ENCODE results near the gene IFT20. TPM values are rescaled to one million over a fixed set of nuclear protein-coding genes. Genes with fewer than 3 reads are reported as not detected.

IFT20 gene
- total and polyA plus RNA-seq, 10 of the 15 experiments (the other 5 are each of a cell fraction or from before 2014, with no cell fraction given), result 9.4 to 38.2 (median 19.1) TPM

- no peaks in the 10 kb centered on the region for H4K20me1 ChIP-seq (ENCODE audit: control insufficient read depth, insufficient read depth)
- ChIA-PET SMC1A (ENCODE audit: uncharacterized antibody, unreplicated experiment) (no interaction called here), POLR2A (no interaction called here), RAD21 (ENCODE audit: unreplicated experiment) (no interaction called here), CTCF (no interaction called here)
- no peaks in the 10 kb centered on the region for H3K79me2 ChIP-seq (ENCODE audit: control insufficient read depth, insufficient read depth, low read length)
- no peak overlapping the region for H3K4me2 ChIP-seq (ENCODE audit: control insufficient read depth, insufficient read depth)
- FAIRE-seq, result no peak
- intact Hi-C loops (cut with micrococcal nuclease; ENCODE audit: unreplicated experiment) (no loop called here), in situ Hi-C loops (cut with MboI) (loop anchor here (5.0 kb wide), 1 partner anchor 52 kb away; no protein-coding TSS in a partner anchor)
- H3K27ac ChIP-seq (ENCODE audit: control insufficient read depth, insufficient read depth), result no peak overlapping the region
- no peaks in the 10 kb centered on the region for H3K27me3 ChIP-seq (replicated peaks in 1 of 2; ENCODE audit: control insufficient read depth in 2 of 2, insufficient read depth in 2 of 2, low read length in 1 of 2)
- no peak overlapping the region for H3K4me3 ChIP-seq
- no TSS peak for BruUV-seq (replicated peaks)
- no peak for DNase-seq (ENCODE audit: low read depth, low spot score)
- H3K9ac ChIP-seq (ENCODE audit: control insufficient read depth, insufficient read depth, low read length), result no peak overlapping the region
- H2AFZ ChIP-seq (ENCODE audit: control insufficient read depth, low read depth, low read length), result no peak overlapping the region
- no peak for ATAC-seq
- TF ChIP-seq POLR2A (IDR thresholded peaks at IDR 0.05; ENCODE audit: low read depth, low read length) (0 out of 2 replicates have a peak, but pooled peaks have one; percentile 17), SP1 (IDR thresholded peaks at IDR 0.05; ENCODE audit: low read depth, low read length) (no peak)
- H3K36me3 ChIP-seq (ENCODE audit: control insufficient read depth in 2 of 2, insufficient read depth in 2 of 2, low read length in 1 of 2), result peaks cover 16 to 27% of the 10 kb centered on the region in 2 experiments
- H3K9me3 ChIP-seq (replicated peaks; ENCODE audit: control insufficient read depth, insufficient read depth, low read length), result no peaks in the 10 kb centered on the region
- WGBS (ENCODE audit: insufficient coverage, insufficient replicate concordance, low lambda C conversion rate, missing lambda C conversion rate), result 89% methylated on average over 19 of the region's 19 CpGs
- no peaks in the 10 kb centered on the region for H3K4me1 ChIP-seq (ENCODE audit: control insufficient read depth, insufficient read depth, low read length)
Measured at GRCh38 chr17:28344435-28344901, 9.2 kb upstream of the IFT20 start.

- no peak for FAIRE-seq
- Histone ChIP-seq H3K4me2 (ENCODE audit: control insufficient read depth, insufficient read depth) (no peak overlapping the region), H3K4me1 (ENCODE audit: control insufficient read depth, insufficient read depth, low read length) (no peaks in the 10 kb centered on the region), H4K20me1 (ENCODE audit: control insufficient read depth, insufficient read depth) (no peaks in the 10 kb centered on the region), H3K9ac (ENCODE audit: control insufficient read depth, insufficient read depth, low read length) (no peak overlapping the region), H3K4me3 (no peak overlapping the region), H2AFZ (ENCODE audit: control insufficient read depth, low read depth, low read length) (no peak overlapping the region), H3K9me3 (replicated peaks; ENCODE audit: control insufficient read depth, insufficient read depth, low read length) (no peaks in the 10 kb centered on the region), H3K27ac (ENCODE audit: control insufficient read depth, insufficient read depth) (no peak overlapping the region), H3K36me3 (ENCODE audit: control insufficient read depth in 2 of 2, insufficient read depth in 2 of 2, low read length in 1 of 2) (peaks cover 16 to 27% of the 10 kb centered on the region in 2 experiments), H3K79me2 (ENCODE audit: control insufficient read depth, insufficient read depth, low read length) (no peaks in the 10 kb centered on the region), H3K27me3 (replicated peaks in 1 of 2; ENCODE audit: control insufficient read depth in 2 of 2, insufficient read depth in 2 of 2, low read length in 1 of 2) (no peaks in the 10 kb centered on the region)
- RAD21 ChIA-PET (ENCODE audit: unreplicated experiment), result no interaction called here
- no peak; the same call in 2 of the 3 replicates for ATAC-seq
- TF ChIP-seq SKIL (IDR thresholded peaks at IDR 0.05; ENCODE audit: low read depth, poor library complexity, severe bottlenecking) (no peak), PBX3 (IDR thresholded peaks at IDR 0.05; ENCODE audit: insufficient replicate concordance, low read depth, low read length) (no peak), CBX5 (IDR thresholded peaks at IDR 0.05; ENCODE audit: low read depth) (no peak), NFIC (IDR thresholded peaks at IDR 0.05; ENCODE audit: low read depth, low read length) (no peak), HCFC1 (IDR thresholded peaks at IDR 0.05; ENCODE audit: low read length) (no peak), RB1 (IDR thresholded peaks at IDR 0.05; ENCODE audit: borderline replicate concordance) (no peak), YBX1 (IDR thresholded peaks at IDR 0.05) (no peak), RBBP5 (conservative IDR thresholded peaks at IDR 0.05) (no peak)
- WGBS (ENCODE audit: insufficient coverage, insufficient replicate concordance, low lambda C conversion rate, missing lambda C conversion rate), result 92% methylated on average over 9 of the region's 9 CpGs
- DNase-seq (ENCODE audit: low read depth, low spot score), result no peak
- SMC1A ChIA-PET (ENCODE audit: uncharacterized antibody, unreplicated experiment), result interaction anchor here (0.5 kb wide), 1 partner anchor 280 kb away, joined by 4 read pairs; no protein-coding TSS in a partner anchor
- CTCF ChIA-PET, result no interaction called here
- in situ Hi-C loops (cut with MboI) (loop anchor here (5.0 kb wide), 1 partner anchor 52 kb away; no protein-coding TSS in a partner anchor), intact Hi-C loops (cut with micrococcal nuclease; ENCODE audit: unreplicated experiment) (no loop called here)
- no TSS peak for BruUV-seq (replicated peaks)
- POLR2A ChIA-PET, result interaction anchor here (0.6 kb wide), 1 partner anchor 9 kb away, joined by 3 read pairs; no protein-coding TSS in a partner anchor
Measured at GRCh38 chr17:28344011-28344410, 8.7 kb upstream of the IFT20 start.
